ENCODE measurements around the gene SELENBP1. TPM values are rescaled to one million over a fixed set of nuclear protein-coding genes. Genes with fewer than 3 reads are reported as not detected.
"Not testable (repeated sequence)": the region's sequence is repeated elsewhere in the genome, so short reads cannot be mapped to it uniquely, and the experiment has no call there.

Gene SELENBP1
- polyA plus RNA-seq, 2 donors: 23.5 to 27.4 TPM

DNA sequence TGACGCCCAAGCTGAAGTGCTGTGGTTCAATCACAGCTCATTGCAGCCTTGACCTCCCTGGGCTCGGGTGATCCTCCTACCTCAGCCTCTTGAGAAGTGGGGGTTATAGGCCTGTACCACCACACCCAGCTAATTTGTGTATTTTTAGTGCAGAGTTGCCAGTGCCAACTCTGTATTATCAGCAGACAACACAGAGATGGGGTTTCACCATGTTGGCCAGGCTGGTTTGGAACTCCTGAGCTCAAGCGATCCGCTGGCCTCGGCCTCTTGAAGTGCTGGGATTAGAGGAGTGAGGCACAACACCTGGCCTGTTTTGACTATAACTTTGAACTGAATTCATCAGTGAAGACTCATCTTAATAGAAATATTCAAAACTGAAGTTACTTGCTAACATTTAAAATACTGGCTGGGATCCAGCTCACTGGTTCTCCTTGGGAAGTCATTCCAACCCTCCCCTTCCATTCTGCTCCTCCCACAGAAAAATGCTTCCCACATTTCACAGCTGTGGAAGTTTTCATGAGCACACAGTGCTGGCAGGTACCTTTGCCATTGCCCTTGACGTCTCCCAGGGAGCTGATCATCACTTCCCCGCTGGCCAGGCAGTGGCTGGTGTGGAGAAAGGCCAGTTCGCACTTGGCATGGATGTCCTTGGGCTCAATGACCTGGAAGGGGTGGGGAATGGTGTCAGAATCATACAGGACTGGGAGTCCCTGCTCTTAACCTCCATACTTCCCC is 4.7 kb downstream of the SELENBP1 start:
- H3K27ac ChIP-seq (ENCODE audit: low read depth in 2 of 2, low read length in 1 of 2): no peak overlapping the region
- WGBS, 2 donors: 80 to 84% methylated on average over 8 of the region's 8 CpGs
- H3K4me3 ChIP-seq (ENCODE audit: low read depth in 1 of 2, low read length in 2 of 2): no peak overlapping the region
- no peaks in the 10 kb centered on the region for H3K27me3 ChIP-seq (ENCODE audit: control insufficient read depth in 1 of 2, insufficient read depth in 2 of 2, low read length in 2 of 2)
- peaks cover 0 to 23% of the 10 kb centered on the region in 2 donors for H3K36me3 ChIP-seq (ENCODE audit: control insufficient read depth in 2 of 2, insufficient read depth in 2 of 2, low read length in 1 of 2)
- peaks cover 3 to 9% of the 10 kb centered on the region in 2 donors for H3K4me1 ChIP-seq (ENCODE audit: control insufficient read depth in 2 of 2, insufficient read depth in 2 of 2, low read length in 1 of 2)
- no peaks in the 10 kb centered on the region for H3K9me3 ChIP-seq (ENCODE audit: control insufficient read depth in 2 of 2, insufficient read depth in 1 of 2, low read depth in 1 of 2, low read length in 1 of 2)

DNA sequence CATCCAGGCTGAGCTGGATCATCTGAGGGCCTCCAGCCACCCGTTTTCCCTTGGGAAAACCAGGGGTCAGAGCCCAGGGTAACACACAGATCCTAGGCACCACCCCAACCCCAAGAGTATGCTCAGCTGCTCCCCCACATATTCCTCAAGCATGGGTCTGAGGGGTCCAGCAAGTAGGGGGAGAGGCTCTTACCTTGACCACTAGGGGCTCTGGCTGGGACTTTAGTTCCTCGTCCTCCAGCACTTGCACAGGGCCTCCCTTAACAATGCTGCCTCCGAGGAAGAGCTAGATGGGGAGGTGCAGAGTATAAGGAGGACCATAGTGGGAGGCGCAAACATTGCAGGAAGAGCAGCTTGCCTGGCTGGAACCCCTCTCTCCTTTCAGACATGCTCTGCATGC is 7.5 kb downstream of the SELENBP1 start:
- Histone ChIP-seq H3K9me3 (ENCODE audit: control insufficient read depth in 2 of 2, insufficient read depth in 1 of 2, low read depth in 1 of 2, low read length in 1 of 2) (peaks cover 0 to 7% of the 10 kb centered on the region in 2 donors), H3K27me3 (ENCODE audit: control insufficient read depth in 1 of 2, insufficient read depth in 2 of 2, low read length in 2 of 2) (no peaks in the 10 kb centered on the region), H3K27ac (ENCODE audit: low read depth in 2 of 2, low read length in 1 of 2) (no peak overlapping the region), H3K4me3 (ENCODE audit: low read depth in 1 of 2, low read length in 2 of 2) (no peak overlapping the region), H3K36me3 (ENCODE audit: control insufficient read depth in 2 of 2, insufficient read depth in 2 of 2, low read length in 1 of 2) (peaks cover 0 to 23% of the 10 kb centered on the region in 2 donors), H3K4me1 (ENCODE audit: control insufficient read depth in 2 of 2, insufficient read depth in 2 of 2, low read length in 1 of 2) (peaks cover under 1 to 9% of the 10 kb centered on the region in 2 donors)
- 88 to 90% methylated on average over 4 of the region's 4 CpGs for WGBS, 2 donors

DNA sequence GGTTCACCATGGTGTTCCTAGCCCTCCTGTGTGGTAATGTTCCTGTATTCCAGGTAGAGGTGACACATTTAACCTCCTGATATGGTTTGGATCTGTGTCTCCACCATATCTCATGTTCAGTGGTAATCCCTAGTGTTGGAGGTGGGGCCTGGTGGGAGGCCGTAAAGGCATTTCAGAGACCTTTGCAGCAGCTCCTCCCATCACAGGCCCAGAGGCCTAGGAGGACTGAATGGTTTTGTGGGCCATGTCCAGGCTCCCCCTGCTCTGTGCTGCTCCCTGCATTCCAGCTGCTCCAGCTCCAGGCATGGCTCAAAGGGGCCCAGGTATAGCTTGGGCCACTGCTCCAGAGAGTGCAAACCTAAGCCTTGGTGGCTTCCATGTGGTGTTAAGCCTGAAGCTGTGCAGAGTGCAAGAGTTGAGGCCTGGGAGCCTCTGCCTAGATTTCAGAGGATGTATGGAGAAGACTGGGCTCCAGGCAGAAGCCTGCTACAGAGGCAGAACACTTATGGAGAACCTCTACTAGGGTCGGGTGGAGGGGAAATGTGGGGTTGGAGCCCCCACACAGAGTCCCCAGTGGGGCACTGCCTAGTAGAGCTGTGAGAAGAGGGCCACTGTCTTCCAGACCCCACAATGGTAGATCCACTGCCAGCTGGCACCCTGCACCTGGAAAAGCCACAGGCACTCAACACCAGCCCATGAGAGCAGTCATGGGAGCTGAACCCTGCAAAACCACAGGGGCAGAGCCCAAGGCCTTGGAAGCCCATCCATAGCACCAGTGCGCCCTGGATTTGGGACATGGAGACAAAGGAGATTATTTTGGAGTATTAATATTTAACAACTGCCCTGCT is 10.0 kb downstream of the SELENBP1 start:
- 94 to 100% methylated on average over 3 of the region's 3 CpGs for WGBS, 2 donors
- peaks cover 0 to 19% of the 10 kb centered on the region in 2 donors for H3K36me3 ChIP-seq (ENCODE audit: control insufficient read depth in 2 of 2, insufficient read depth in 2 of 2, low read length in 1 of 2)

DNA sequence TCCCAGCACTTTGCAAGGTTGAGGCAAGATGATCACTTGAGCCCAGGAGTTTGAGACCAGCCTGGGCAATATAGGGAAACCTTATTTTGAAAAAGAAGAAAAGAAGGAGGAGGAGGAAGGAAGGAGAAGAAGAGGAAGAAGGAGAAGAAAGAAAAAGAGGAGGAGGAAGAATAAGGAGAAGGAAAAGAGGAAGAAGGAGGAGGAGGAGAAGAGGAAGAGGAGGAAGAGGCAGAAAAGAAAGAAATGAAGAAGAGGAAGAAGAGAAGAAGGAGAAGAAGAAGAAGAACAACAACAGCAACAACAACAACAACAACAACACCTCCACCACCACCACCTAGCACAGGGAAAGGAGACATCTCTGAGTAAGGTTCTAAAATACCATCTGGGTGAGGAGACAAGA is 10.6 kb downstream of the SELENBP1 start:
- Histone ChIP-seq H3K36me3 (ENCODE audit: control insufficient read depth in 2 of 2, insufficient read depth in 2 of 2, low read length in 1 of 2) (peaks cover 0 to 19% of the 10 kb centered on the region in 2 donors), H3K27ac (ENCODE audit: low read depth in 2 of 2, low read length in 1 of 2) (no peak overlapping the region), H3K4me3 (ENCODE audit: low read depth in 1 of 2, low read length in 2 of 2) (no peak overlapping the region)

More for the DNA sequence above, 10.0 kb downstream of the SELENBP1 start:
- Histone ChIP-seq H3K27ac (ENCODE audit: low read depth in 2 of 2, low read length in 1 of 2) (no peak overlapping the region), H3K9me3 (ENCODE audit: control insufficient read depth in 2 of 2, insufficient read depth in 1 of 2, low read depth in 1 of 2, low read length in 1 of 2) (peaks cover 0 to 7% of the 10 kb centered on the region in 2 donors), H3K4me3 (ENCODE audit: low read depth in 1 of 2, low read length in 2 of 2) (no peak overlapping the region), H3K27me3 (ENCODE audit: control insufficient read depth in 1 of 2, insufficient read depth in 2 of 2, low read length in 2 of 2) (no peaks in the 10 kb centered on the region), H3K4me1 (ENCODE audit: control insufficient read depth in 2 of 2, insufficient read depth in 2 of 2, low read length in 1 of 2) (no peaks in the 10 kb centered on the region)

DNA sequence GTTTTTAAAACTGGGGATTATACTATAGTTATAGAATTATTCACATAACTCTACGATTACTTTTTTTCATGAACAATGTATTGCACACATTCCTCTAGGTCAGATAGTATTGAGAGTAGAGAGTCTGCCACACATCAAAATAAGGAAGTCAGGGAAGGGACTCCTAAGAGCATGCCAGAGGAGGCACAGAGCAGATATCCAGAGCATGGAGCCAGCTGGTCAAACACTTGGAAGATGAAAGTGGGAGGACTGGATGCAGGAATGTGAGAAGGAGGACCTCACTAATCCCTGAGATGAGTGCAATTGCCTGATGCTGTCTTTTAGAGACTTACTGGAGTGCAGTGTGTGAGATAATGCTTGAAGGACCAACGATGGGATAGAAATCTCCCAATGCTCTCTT is 15.8 kb downstream of the SELENBP1 start:
- WGBS, 2 donors: 41 to 54% methylated on average over 2 of the region's 2 CpGs
- no peaks in the 10 kb centered on the region for H3K9me3 ChIP-seq (ENCODE audit: control insufficient read depth in 2 of 2, insufficient read depth in 1 of 2, low read depth in 1 of 2, low read length in 1 of 2)
- no peak overlapping the region for H3K4me3 ChIP-seq (ENCODE audit: low read depth in 1 of 2, low read length in 2 of 2)
- no peaks in the 10 kb centered on the region for H3K36me3 ChIP-seq (ENCODE audit: control insufficient read depth in 2 of 2, insufficient read depth in 2 of 2, low read length in 1 of 2)
- no peaks in the 10 kb centered on the region for H3K4me1 ChIP-seq (ENCODE audit: control insufficient read depth in 2 of 2, insufficient read depth in 2 of 2, low read length in 1 of 2)
- no peaks in the 10 kb centered on the region for H3K27me3 ChIP-seq (ENCODE audit: control insufficient read depth in 1 of 2, insufficient read depth in 2 of 2, low read length in 2 of 2)
- H3K27ac ChIP-seq (ENCODE audit: low read depth in 2 of 2, low read length in 1 of 2): no peak overlapping the region

More for the DNA sequence above, 10.6 kb downstream of the SELENBP1 start:
- Histone ChIP-seq H3K27me3 (ENCODE audit: control insufficient read depth in 1 of 2, insufficient read depth in 2 of 2, low read length in 2 of 2) (no peaks in the 10 kb centered on the region), H3K9me3 (ENCODE audit: control insufficient read depth in 2 of 2, insufficient read depth in 1 of 2, low read depth in 1 of 2, low read length in 1 of 2) (peaks cover 0 to 7% of the 10 kb centered on the region in 2 donors), H3K4me1 (ENCODE audit: control insufficient read depth in 2 of 2, insufficient read depth in 2 of 2, low read length in 1 of 2) (no peaks in the 10 kb centered on the region)

DNA sequence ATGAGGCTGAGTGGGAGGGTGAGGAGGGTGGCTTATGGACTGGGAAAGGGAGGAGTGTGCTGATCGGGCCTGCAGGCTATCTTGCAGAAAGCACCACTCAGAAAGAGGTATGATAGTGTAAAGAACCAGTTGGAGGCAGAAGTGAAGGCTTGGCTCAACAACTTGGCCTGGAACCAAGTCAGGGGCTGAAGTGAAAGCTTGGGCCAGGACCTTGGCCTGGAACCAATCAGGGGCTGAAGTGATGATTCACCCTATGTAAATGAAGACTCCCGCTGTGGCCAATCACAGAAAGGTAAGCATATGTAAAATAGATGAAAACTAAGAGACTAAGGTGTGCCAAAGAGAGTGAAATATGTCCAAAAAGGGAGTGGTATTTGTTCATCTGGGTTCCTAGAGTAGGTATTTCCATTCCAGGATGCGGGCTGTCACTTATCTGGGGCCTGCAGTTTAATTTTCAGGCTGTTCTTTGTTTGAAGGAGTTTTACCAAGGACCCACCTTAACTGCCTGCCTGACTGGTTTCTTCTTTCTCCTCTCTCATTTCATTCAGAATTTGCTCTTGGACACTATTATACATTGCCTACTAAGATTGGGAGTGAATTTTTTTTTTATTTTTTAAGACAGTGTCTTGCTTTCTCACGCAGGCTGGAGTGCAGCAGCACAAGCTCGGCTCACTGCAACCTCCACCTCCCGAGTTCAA is 20.3 kb downstream of the SELENBP1 start:
- 88 to 91% methylated on average over 6 of the region's 6 CpGs for WGBS, 2 donors
- H3K27ac ChIP-seq (ENCODE audit: low read depth in 2 of 2, low read length in 1 of 2): no peak overlapping the region
- H3K4me1 ChIP-seq (ENCODE audit: control insufficient read depth in 2 of 2, insufficient read depth in 2 of 2, low read length in 1 of 2): no peaks in the 10 kb centered on the region
- H3K36me3 ChIP-seq (ENCODE audit: control insufficient read depth in 2 of 2, insufficient read depth in 2 of 2, low read length in 1 of 2): no peaks in the 10 kb centered on the region
- H3K4me3 ChIP-seq (ENCODE audit: low read depth in 1 of 2, low read length in 2 of 2): no peak overlapping the region
- H3K27me3 ChIP-seq (ENCODE audit: control insufficient read depth in 1 of 2, insufficient read depth in 2 of 2, low read length in 2 of 2): no peaks in the 10 kb centered on the region
- H3K9me3 ChIP-seq (ENCODE audit: control insufficient read depth in 2 of 2, insufficient read depth in 1 of 2, low read depth in 1 of 2, low read length in 1 of 2): no peaks in the 10 kb centered on the region

DNA sequence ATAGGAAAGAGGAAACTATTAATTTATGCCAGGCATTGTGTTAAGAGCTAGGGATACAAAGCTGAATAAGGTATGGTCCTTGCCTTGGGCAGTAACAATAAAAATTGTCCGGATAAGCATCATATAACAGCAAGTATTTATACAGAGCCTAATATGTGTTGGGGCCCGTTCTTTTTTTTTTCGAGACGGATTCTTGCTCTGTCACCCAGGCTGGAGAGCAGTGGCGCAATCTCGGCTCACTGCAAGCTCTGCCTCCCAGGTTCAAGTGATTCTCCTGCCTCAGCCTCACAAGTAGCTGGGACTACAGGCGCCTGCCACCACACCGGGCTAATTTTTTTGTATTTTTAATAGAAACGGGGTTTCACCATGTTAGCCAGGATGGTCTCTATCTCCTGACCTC is 22.2 kb downstream of the SELENBP1 start:
- H3K4me1 ChIP-seq (ENCODE audit: control insufficient read depth in 2 of 2, insufficient read depth in 2 of 2, low read length in 1 of 2); H3K36me3 ChIP-seq (ENCODE audit: control insufficient read depth in 2 of 2, insufficient read depth in 2 of 2, low read length in 1 of 2); H3K27me3 ChIP-seq (ENCODE audit: control insufficient read depth in 1 of 2, insufficient read depth in 2 of 2, low read length in 2 of 2); H3K9me3 ChIP-seq (ENCODE audit: control insufficient read depth in 2 of 2, insufficient read depth in 1 of 2, low read depth in 1 of 2, low read length in 1 of 2); H3K27ac ChIP-seq (ENCODE audit: low read depth in 2 of 2, low read length in 1 of 2); H3K4me3 ChIP-seq (ENCODE audit: low read depth in 1 of 2, low read length in 2 of 2): not testable (repeated sequence)
- 89 to 91% methylated on average over 9 of the region's 9 CpGs for WGBS, 2 donors

DNA sequence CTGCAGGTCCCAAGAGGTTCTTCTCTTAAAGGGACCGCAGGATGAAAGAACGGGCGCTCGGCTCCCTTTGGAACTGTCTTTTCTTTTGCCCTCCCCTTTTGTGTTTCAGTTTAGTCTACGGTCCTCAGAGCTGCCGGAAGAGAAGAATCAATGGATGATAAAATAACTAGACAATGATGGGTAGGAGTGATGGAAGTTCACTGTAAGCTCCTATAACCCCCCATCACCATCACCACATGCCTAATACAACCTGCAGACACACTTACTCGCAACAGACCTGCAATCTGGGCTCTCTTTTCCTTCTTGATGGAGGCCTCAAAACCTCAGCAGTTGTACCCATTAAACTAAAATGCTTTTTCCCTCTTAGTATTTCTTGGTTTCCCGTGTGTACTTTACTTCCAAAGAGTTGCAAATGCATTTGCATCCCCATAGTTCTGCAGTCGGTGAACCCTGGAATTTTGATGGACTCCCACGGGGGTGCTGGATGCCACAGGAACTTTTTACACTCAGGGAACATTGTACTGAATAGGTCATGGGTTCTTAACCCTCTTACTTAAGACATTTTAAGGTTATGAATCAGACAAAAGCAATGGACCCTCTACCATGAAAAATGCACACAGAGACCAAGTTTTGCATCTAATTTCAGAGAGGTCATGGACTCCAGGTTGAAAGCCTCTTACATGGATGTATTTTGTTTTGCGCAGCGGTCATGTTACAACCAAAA is 24.8 kb downstream of the SELENBP1 start:
- WGBS, 2 donors: 28 to 30% methylated on average over 12 of the region's 12 CpGs
- Histone ChIP-seq H3K4me3 (ENCODE audit: low read depth in 1 of 2, low read length in 2 of 2) (peak overlapping the region; percentile 40 to 86), H3K27me3 (ENCODE audit: control insufficient read depth in 1 of 2, insufficient read depth in 2 of 2, low read length in 2 of 2) (no peaks in the 10 kb centered on the region), H3K27ac (ENCODE audit: low read depth in 2 of 2, low read length in 1 of 2) (peak overlapping the region; percentile 73), H3K9me3 (ENCODE audit: control insufficient read depth in 2 of 2, insufficient read depth in 1 of 2, low read depth in 1 of 2, low read length in 1 of 2) (no peaks in the 10 kb centered on the region), H3K4me1 (ENCODE audit: control insufficient read depth in 2 of 2, insufficient read depth in 2 of 2, low read length in 1 of 2) (peaks cover 0 to 3% of the 10 kb centered on the region in 2 donors), H3K36me3 (ENCODE audit: control insufficient read depth in 2 of 2, insufficient read depth in 2 of 2, low read length in 1 of 2) (peaks cover 2 to 21% of the 10 kb centered on the region in 2 donors)
